T1000 (cell line): ENCODE results near the gene KRT34.
"Not testable (repeated sequence)": the region's sequence is repeated elsewhere in the genome, so short reads cannot be mapped to it uniquely, and the experiment has no call there.

Experiments used
- DNase-seq: peaks from one replicate; lab custom pipeline; 2025; ENCODE audit warnings: mixed read lengths; lab: John Stamatoyannopoulos, UW

KRT34 gene

GRCh38 chr17:41404024-41404671, 22.0 kb upstream of the KRT34 start:
- DNase-seq, result peak; percentile 83

GRCh38 chr17:41403404-41404023, 21.4 kb upstream of the KRT34 start:
- DNase-seq, result no peak

- DNase-seq, result no peak
Observed at GRCh38 chr17:41402161-41402560, 20.1 kb upstream of the KRT34 start.

GRCh38 chr17:41396996-41397660, 15.0 kb upstream of the KRT34 start, which contains the start of gene KRT31:
Gene KRT31 (minus strand): TSS chr17:41397608. CDS start chr17:41397539, 69 bp downstream.
- no peak for DNase-seq

- no peak for DNase-seq
Observed at GRCh38 chr17:41396340-41396739, 14.2 kb upstream of the KRT34 start.

GRCh38 chr17:41395611-41396010, 13.5 kb upstream of the KRT34 start:
- no peak for DNase-seq

GRCh38 chr17:41395044-41395443, 12.9 kb upstream of the KRT34 start:
- DNase-seq, result not testable (repeated sequence)

GRCh38 chr17:41394254-41394996, 12.3 kb upstream of the KRT34 start:
- DNase-seq, result no peak

GRCh38 chr17:41393826-41394225, 11.7 kb upstream of the KRT34 start:
- no peak for DNase-seq

GRCh38 chr17:41393294-41393693, 11.2 kb upstream of the KRT34 start:
- DNase-seq, result no peak

- DNase-seq, result no peak
Observed at GRCh38 chr17:41392278-41392677, 10.2 kb upstream of the KRT34 start.

- DNase-seq, result no peak
Observed at GRCh38 chr17:41391535-41391934, 9.4 kb upstream of the KRT34 start.

GRCh38 chr17:41390411-41390938, 8.4 kb upstream of the KRT34 start:
- no peak for DNase-seq

GRCh38 chr17:41387670-41388069, 5.6 kb upstream of the KRT34 start:
- no peak for DNase-seq

GRCh38 chr17:41386227-41386626, 4.1 kb upstream of the KRT34 start:
- DNase-seq, result no peak

GRCh38 chr17:41383690-41384089, 1.6 kb upstream of the KRT34 start:
- no peak for DNase-seq

GRCh38 chr17:41382394-41382793, 288 bp upstream of the KRT34 start:
- DNase-seq, result no peak

- peak; percentile 72 for DNase-seq
Observed at GRCh38 chr17:41380091-41380490, 2.0 kb downstream of the KRT34 start.

- no peak for DNase-seq
Observed at GRCh38 chr17:41377546-41377945, 4.6 kb downstream of the KRT34 start.

GRCh38 chr17:41369713-41370112, 12.4 kb downstream of the KRT34 start, which contains the start of gene KRT33B:
Gene KRT33B (minus strand): TSS chr17:41369813. CDS start chr17:41369750, 63 bp downstream.
- DNase-seq, result no peak

GRCh38 chr17:41369023-41369422, 13.1 kb downstream of the KRT34 start:
- no peak for DNase-seq

GRCh38 chr17:41367426-41368075, 14.6 kb downstream of the KRT34 start:
- peak; percentile 32 for DNase-seq
